Activated CD8-positive, alpha-beta memory T cell treated with anti-CD3 and anti-CD28 coated beads for 1 hour (primary cell): ENCODE measurements around the gene GPSM1.

Experiments
- DNase-seq, 2 donors: peaks; one replicate each; pipeline ENCODE4 v3.0.0-alpha.2; 2020; ENCODE audit warnings: low read depth in 1 of 2; ENCODE audit errors: extremely low read depth in 1 of 2

GPSM1 gene

GRCh38 chr9:136303066-136303824 lies 24.1 kb upstream of the GPSM1 start:
- DNase-seq = no peak

DNA sequence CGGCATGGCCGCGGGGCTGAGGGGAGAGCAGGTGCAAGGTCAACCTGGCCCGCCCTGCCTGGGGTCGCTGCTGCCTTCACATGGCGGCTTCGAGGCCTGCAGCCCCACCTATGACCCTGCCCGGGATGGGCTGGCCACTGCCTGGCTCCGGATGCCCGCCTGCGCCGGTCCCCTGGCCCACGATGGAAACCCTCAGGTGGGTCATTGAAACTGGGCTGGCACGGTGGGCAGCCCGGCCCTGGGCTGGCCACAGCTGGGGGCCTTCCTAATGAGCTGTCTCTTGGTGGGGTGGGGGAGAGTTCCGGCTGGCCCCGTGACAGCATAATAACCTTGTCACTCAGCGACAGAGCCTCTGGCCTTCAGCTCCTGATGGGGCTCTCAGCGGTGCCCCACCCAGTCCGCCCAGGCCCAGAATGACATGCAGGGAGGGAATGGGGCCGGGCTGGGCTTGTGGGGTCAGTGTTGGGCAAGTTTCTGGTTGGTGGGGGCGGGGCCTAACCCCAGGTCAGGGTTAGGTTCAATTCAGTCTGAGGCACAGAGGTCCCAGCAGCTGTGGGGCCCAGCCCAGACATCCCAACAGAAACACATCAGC lies 23.4 kb upstream of the GPSM1 start, which contains the start of gene CCDC187:
Gene CCDC187 (minus strand): TSS at position 270 of the 592 bp plus-strand sequence. CDS start 264 bp downstream, at position 6.
- no peak for DNase-seq

GRCh38 chr9:136304456-136304855 lies 22.9 kb upstream of the GPSM1 start:
- DNase-seq = no peak

DNA sequence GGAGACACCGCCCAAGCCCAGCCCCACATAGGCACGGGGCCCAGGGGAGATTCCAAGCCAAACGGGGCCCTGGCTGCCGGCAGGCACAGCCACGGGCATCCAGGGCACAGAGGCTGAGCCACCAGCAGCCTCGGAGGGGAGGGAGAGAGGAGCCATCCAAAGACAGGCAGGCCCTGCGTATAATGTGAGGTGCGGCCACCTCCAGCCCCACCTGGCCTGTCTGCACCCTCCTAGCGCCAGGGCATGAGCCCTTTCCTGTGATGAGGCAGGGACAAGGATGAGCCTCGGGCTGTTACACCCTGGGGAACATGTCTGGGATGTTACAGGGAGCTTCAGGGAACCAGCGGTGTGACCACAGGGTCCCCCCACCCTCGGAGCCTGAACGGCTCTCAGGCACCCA lies 22.4 kb upstream of the GPSM1 start:
- DNase-seq = no peak

GRCh38 chr9:136305804-136306203 lies 21.5 kb upstream of the GPSM1 start:
- DNase-seq = no peak

DNA sequence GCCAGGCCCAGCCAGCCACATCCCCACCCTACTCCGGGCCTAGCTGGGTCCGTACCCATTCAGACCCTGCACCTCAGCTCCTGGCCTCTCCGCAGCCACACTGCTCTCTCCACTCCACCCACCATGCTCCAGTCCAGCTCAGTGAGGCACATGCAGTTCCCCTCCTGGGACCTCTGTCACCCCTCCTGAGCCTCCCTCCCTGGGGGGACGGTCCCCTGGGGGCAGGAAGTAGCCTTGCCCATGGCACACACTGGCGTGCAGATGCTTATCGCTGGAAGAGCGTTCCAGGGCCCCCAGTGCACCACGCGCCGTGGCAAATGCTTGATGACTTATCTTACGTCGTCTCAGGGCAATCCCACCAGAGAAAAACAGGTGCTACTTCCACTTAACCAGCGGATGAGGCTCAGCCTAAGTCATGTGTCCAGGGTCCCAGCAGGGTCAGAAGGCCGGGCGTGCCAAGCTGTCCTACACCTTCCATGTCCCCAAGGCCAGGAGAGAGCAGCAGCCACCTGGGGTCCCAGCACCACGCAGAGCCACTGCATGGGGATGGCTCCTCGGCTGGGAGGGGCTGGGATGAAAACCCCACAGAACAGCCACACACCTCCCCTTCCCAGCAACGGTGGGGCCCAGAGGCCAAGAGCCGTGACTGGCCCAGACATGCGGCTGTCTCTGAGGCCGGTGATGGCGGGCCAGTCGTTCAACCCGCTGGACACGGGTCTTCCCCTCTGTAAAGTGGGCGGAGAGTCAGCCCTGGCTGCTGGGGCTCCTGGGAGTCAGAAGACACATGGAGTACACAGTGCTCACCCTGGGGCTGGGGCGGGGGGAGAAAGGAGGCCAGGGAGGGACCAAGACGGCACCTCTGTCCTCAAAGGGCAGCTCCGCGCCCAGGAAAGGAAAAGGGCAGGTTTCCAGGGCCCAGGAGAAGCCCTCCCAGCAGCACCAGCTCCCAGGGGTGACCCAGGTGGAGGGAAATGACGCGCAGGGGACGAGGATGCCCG lies 20.8 kb upstream of the GPSM1 start:
- no peak for DNase-seq

DNA sequence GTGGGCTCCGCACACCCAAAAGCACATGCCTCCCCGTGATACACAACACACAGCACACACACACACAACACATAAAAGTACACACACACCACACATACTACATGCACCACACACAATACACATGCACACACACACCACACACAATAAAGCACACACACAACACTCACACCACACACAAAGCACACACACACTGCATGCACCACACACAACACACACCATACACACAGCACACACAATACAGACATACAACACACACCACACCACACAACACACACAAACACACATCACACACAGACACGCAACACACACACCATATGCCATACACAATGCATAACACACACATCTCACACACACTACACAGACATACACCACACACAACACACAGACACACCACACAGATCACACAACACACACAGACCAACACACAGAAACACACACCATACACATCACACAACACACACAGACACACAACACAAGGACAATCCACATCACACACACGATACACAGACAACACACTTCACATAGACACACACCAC lies 20.1 kb upstream of the GPSM1 start:
- DNase-seq = no peak

DNA sequence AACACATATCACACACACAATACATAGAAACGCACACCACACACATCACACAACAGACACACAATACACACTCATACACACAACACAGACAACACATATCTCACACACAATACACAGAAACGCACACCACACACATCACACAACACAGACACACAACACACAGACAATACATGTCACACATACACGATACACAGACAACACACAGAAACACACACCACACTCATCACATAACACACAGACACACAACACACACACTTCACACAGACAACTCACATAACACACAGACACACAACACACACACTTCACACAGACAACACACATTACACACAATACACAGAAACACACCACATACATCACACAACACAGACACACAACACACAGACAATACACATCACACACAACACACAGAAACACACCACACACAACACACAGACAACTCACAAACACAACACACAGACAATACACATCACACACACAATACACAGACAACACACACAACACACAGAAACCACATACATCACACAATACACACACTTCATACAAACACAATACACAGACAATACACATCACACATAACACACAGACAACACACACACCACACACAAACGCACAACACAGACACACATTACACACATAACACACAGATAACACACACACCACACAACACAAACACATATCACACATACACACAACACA lies 19.2 kb upstream of the GPSM1 start:
- DNase-seq = no peak

DNA sequence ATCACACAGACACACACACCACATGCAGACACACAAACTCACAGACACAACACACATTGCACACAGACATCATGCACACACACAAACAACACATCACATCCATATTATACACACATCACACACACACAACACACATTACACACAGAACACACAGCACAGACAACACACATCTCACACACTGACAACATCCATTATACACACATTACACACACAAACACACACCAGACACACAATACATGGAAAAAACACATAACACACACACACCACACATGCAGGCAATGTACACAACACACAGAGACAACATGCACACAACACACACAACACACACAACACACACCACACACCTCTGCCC lies 18.7 kb upstream of the GPSM1 start:
- DNase-seq = no peak

- DNase-seq = no peak
Measured at GRCh38 chr9:136309101-136309801, 18.1 kb upstream of the GPSM1 start.

DNA sequence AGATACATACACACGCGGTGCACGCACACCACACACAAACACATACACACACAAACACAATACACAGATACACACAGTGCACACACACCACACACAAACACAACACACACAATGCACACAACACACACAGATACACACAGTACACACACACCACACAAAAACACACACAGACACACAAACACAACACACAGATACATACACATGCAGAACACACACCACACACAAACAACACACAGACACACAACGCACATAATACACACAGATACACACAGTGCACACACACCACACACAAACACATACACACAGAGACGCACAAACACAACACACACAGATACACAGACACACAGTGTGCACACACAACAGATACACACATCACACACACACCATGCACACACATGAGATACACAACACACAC lies 17.5 kb upstream of the GPSM1 start:
- no peak for DNase-seq

DNA sequence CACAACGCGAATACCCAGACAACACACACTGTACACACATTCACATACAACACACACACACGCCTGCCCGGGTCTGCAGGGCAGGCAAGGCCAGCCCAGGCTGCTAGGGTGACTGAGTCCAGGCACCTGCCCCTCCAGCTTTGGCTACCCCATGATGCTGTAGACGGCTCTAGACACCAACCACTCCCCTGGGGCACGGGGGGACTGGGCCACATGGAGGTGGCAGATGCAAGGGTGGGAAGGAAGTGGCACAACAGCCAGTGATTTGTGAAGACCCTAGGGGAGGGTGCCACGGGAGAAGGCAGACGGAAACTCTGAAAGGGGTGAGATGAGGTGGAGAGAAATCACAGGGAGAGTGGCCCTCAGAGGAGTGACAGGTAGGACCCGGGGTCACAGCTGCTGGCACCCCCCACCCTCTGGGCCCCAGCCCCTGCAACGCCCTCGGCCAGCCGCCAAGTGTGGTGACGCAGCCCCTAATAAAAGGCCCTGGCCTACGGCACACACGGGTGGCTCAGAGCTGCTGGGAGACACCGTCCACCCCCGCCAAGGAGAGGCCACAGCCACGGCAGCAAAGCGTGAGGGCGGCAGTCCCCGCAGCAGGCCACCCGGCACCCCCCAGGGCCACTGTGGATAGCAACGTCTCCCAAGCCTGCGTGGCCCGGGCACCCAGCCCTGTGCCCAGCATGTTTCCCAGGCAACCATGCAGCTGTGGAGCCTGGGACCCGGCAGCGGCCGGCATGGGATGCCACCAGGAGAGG lies 16.9 kb upstream of the GPSM1 start:
- no peak for DNase-seq

DNA sequence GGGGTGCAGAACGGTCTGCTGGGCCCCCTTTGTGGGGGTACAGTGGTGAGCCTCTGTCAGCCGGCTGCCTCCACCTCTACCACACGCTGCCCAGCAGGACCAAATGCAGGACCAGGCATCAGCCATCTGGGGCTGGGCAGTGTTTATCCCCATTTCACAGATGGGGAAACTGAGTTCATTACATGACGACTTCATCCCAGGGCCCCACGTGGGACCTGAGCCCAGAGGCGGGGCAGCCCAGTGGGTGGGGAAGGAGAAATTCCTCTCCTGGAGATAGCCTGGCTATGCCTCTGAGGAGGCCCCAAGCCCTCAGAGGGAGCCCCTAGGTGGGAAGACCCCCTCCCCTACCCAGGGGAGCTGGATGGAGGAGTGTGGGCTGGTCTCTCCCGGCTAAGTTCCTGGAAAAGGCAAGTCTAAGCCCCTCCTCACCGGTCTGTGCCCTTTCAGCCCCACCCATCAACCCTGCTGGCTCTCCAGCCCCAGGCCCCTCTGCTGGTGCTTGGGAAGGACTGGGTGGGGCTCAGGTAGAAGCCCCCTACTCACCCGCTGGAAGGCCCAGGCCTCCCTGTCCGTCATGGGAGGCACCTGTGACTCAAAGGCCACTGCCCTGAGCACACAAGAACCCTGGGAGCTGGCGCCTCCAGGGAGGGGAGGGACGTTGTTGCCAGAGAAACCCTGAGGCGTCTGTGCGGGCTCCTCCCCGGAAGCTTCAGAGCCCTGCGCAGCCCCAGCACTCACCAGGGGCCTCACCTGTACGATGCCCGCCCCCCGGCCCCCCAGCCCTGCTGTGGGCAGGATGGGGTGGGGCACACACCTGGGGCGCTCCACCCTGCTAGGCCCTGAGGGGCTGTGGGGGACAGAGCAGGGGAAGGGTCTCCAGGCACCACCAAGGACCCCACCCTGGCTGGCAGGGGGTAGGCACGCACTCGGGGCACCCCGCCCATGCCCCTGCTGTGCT lies 16.0 kb upstream of the GPSM1 start:
- DNase-seq = no peak

DNA sequence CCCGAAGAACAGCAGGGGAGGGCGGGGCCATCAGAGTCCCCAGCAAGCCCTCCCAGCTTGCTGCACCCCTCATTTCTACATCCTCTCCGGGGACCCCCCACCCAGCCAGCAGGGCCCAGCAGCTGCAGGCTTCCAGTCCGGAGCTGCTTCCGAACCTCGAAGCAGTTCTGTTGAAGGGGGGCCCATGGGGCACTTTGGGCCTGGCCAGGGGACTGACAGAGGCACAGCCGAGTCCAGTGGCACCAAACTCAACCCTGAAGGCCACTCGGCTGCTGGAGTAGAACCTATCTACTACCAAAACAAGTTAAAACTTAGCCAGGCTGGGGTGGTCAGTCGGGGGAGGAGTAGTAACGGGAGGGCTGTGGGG lies 15.3 kb upstream of the GPSM1 start:
- DNase-seq = no peak

- peak in 1 of 2 donors; percentile 17 for DNase-seq
Measured at GRCh38 chr9:136312436-136312835, 14.9 kb upstream of the GPSM1 start.

- DNase-seq = no peak
Measured at GRCh38 chr9:136313111-136314055, 14.0 kb upstream of the GPSM1 start.

GRCh38 chr9:136314056-136314416 lies 13.3 kb upstream of the GPSM1 start:
- DNase-seq = no peak
